ENCODE data around the gene SEM1. TPM values are rescaled to one million over a fixed set of nuclear protein-coding genes. Genes with fewer than 3 reads are reported as not detected.

SEM1 gene
- 10 to 100 TPM; 39.2 to 53.9 TPM for total RNA-seq

DNA sequence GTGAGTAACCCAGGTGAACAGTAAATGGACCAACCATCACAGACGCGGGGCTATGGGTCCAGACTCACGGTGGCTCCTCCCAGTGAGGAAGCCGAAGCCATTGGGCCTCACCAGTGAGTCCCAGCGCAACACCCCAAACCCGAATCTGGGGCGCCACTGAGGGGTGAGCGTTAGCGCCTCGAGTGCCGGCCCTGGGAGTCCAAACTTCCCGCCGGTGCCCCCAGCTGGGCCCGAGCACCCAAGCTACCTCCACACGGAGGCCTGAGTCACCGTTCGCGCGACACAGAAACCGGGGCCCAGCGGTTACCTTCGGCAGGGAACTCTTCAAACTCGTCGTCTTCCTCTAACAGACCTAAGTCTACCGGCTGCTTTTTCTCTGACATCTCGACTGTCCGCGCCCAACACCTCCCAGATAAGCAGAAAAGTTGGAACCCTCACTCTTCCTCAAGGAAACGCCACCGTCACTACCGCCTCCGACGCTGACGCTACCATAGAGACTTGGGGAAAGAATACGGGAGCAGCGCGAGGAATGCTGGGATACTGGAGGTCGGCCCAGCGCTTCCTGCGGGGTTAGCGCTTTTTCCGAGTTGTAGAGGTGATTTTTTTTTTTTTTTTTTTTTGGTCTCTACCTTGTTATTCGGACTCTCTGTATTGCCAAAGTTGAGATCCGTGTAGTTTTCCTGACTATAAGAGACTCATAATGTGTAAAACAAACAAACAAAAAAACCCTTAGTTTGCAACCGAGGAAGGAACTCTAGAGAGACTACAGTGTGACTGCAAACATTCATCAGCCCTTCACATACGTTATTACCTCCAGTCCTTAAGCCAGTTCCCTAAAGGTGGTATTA lies at the start of gene SEM1:
Gene SEM1, minus strand, starts transcription at position 466 of the 848 bp plus-strand sequence. Its CDS starts 83 bp downstream, at position 383.

Measured in activated naive CD4-positive, alpha-beta T cell treated with anti-CD3 and anti-CD28 coated beads, Interleukin-2, amount 10 ng/mL, durations not matched to agents 5 hours and 36 hours (primary cell).